Occipital lobe (tissue), 2 donors: ENCODE results near the gene PDSS2. TPM values are rescaled to one million over a fixed set of nuclear protein-coding genes. Genes with fewer than 3 reads are reported as not detected.
"Not testable (repeated sequence)": the region's sequence is repeated elsewhere in the genome, so short reads cannot be mapped to it uniquely, and the experiment has no call there.

Experiments used
- DNase-seq: peaks from one replicate; lab custom pipeline; 2025; lab: John Stamatoyannopoulos, UW
- total RNA-seq: library from RNA; depleted of rRNA; stranded (reverse); fragments of >200 nt; gene quantifications from one replicate; pipeline ENCODE4 v1.2.3, GENCODE V29; 2014

The PDSS2 gene
- total RNA-seq, 1 donor from 2014 or later: 11.5 TPM

GRCh38 chr6:107179004-107179403, 280.4 kb downstream of the PDSS2 start:
- DNase-seq: no peak

GRCh38 chr6:107173779-107174178, 285.6 kb downstream of the PDSS2 start:
- DNase-seq: no peak

GRCh38 chr6:107171513-107171912, 287.9 kb downstream of the PDSS2 start:
- DNase-seq: no peak

- not testable (repeated sequence) for DNase-seq
These were observed 295.1 kb downstream of the PDSS2 start for GRCh38 chr6:107164299-107164698.

GRCh38 chr6:107161521-107161920, 297.8 kb downstream of the PDSS2 start:
- no peak for DNase-seq

GRCh38 chr6:107156617-107157016, 302.7 kb downstream of the PDSS2 start:
- DNase-seq: no peak

GRCh38 chr6:107154801-107155160, 304.6 kb downstream of the PDSS2 start:
- no peak for DNase-seq

GRCh38 chr6:107154131-107154800, 305.1 kb downstream of the PDSS2 start:
- no peak for DNase-seq

GRCh38 chr6:107152638-107153430, 306.5 kb downstream of the PDSS2 start:
- DNase-seq: no peak

GRCh38 chr6:107144666-107145065, 314.7 kb downstream of the PDSS2 start:
- no peak for DNase-seq

GRCh38 chr6:107144014-107144413, 315.4 kb downstream of the PDSS2 start:
- no peak for DNase-seq

GRCh38 chr6:107140581-107140980, 318.8 kb downstream of the PDSS2 start:
- no peak for DNase-seq

- not testable (repeated sequence) for DNase-seq
These were observed 323.0 kb downstream of the PDSS2 start for GRCh38 chr6:107136324-107136723.

- DNase-seq: not testable (repeated sequence)
These were observed 324.2 kb downstream of the PDSS2 start for GRCh38 chr6:107135048-107135680.

- no peak for DNase-seq
These were observed 326.9 kb downstream of the PDSS2 start for GRCh38 chr6:107132330-107132954.

- no peak for DNase-seq
These were observed 329.9 kb downstream of the PDSS2 start for GRCh38 chr6:107129370-107129925.

- DNase-seq: no peak
These were observed 330.8 kb downstream of the PDSS2 start for GRCh38 chr6:107128577-107128976.

- DNase-seq: no peak
These were observed 331.2 kb downstream of the PDSS2 start for GRCh38 chr6:107128175-107128574.

- DNase-seq: no peak
These were observed 333.6 kb downstream of the PDSS2 start for GRCh38 chr6:107125771-107126170.

- no peak for DNase-seq
These were observed 334.4 kb downstream of the PDSS2 start for GRCh38 chr6:107124934-107125348.

GRCh38 chr6:107123501-107123900, 335.9 kb downstream of the PDSS2 start:
- no peak for DNase-seq

GRCh38 chr6:107122748-107123147, 336.6 kb downstream of the PDSS2 start:
- DNase-seq: no peak
